GM21737 (cell line): ENCODE results near the gene TMED6.

Source experiments
- ATAC-seq: cut with Tn5 transposase; IDR thresholded peaks from one replicate; pipeline ENCODE4 v1.9.1; 2021; ENCODE audit warnings: mild to moderate bottlenecking, moderate library complexity; ENCODE audit not compliant: unreplicated experiment

Gene TMED6

GRCh38 chr16:69351309-69352027, at the start of gene TMED6:
Gene TMED6 (minus strand): TSS chr16:69351786. CDS start chr16:69351753, 33 bp downstream.
- no peak for ATAC-seq

DNA sequence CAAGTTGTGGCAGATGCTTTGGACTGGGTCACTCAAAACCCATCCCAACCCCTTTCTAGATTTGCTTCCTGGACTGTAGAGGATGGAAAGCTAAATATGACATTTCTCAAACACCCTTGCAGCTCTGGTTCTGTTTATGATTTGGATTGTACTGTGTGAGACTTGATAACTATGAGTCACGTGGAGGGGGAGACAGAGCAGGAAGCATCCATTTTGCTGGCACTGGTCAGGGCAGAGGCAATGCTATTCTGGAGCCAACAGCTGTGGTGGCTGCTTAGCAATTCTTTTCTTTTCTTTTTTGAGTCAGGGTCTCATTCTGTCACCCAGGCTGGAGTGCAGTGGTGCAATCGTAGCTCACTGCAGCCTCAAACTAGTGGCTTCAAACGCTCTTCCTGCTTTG, 47.8 kb upstream of the TMED6 start:
- ATAC-seq: no peak

GRCh38 chr16:69397821-69398521, 46.4 kb upstream of the TMED6 start:
- no peak for ATAC-seq

DNA sequence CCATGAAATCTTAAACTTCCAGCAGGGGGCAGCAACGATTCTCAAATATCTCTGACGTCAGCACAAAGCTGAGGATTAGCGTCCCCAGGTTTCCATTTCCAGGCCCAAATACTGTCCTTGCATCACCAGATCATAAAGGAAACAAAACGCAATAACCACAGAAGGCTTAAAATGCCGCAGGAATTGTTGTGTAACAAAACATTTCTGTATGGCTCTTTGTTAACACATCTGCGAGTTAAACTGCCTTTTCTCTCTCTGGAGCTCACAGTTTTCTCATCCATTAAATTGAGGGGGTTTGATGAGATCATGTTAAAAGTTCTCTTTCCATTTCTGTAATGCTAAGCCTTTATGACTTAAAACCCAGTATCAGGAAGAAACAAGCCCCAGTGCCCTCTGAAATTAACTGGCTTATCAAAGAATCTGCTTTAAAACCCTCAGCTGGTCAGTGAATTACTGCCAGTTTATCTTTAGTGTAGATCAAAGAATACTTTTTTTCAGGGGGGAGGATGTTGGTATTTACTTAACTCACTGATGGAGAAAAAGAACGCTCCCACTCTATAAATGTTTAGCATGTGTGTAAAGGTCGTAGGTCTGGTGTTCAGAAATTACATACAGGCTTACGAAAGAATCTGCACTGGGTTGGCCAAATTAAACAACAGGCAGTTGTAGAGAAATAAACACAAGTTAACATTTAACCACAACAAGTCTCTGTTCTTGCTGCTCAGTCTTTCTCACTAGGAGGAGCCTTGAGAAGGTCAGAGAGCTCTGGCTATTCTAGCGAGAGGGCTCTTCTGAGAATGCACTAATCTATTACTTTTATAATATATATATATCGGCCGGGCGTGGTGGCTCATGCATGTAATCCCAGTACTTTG, 44.8 kb upstream of the TMED6 start:
- ATAC-seq: peak; percentile 47

DNA sequence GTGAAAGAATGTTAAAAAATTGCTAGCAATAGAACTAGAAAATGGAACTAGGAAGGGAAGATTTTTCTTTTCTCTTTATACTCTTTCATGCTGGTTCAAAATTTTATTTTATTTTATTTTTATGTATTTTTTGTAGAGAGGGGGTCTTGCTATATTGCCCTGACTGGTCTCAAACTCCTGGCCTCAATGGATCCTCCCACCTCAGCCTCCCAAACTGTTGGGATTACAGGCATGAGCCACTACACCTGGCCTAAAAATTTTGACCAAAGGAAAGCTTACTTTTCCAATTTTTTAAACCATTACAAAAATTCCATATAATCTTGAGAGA, 44.2 kb upstream of the TMED6 start:
- ATAC-seq: no peak

- no peak for ATAC-seq
These were observed 42.6 kb upstream of the TMED6 start for GRCh38 chr16:69393898-69394849.

DNA sequence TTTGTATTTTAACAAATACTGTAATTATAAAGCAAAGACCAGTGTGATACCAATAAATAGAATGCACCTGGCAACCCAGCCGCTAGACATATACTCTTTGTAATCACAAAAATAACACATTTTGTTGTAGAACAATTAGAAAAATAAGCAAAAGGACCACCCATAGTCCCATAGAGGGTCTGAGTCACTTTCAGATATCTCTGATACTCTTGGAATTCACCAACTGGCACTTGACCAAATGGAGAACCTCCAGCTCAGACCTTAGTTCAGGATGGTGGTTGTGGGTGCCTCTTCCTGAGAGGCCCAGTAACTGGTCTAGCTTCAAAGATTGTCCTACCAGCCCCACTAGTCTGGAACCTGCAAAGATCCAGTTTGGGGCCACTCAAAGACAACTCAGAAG, 35.0 kb upstream of the TMED6 start:
- no peak for ATAC-seq

DNA sequence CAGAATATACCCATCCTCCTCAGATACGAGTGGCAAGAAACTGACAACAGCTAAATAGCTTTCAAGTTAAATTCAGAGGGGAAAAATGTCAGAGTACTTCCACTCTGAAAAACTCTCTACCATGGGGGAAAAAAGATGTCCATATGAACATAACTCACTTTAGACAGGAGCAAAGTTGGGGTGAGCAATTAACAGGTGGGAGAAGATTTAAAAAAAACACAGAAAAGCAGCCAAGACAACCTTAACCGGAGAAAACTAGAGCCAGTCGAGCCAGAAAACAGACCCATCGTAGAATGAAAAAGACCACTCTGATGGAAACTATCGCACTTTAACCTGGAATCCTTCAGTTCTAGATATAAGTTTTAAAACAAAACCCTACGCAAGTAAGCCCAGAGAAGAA, 33.4 kb upstream of the TMED6 start:
- no peak for ATAC-seq

DNA sequence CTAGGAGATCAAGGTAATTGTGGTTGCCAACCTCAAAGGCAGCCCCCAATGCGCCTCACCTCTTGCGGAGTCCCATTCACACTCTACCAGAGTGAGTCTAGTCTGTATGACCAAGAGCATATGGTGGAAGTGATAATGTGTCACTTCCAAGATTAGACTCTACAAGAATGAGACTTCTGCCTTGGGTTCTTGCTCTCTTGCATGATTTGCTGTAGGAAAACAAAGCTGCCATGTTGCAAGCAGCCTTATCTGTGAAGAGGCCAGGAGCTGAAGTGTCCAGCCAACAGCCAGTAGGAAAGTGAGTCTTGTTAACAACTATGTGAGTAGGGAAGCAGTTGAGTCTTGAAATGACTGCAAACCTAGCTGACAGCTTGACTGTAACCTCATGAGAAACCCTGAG, 30.8 kb upstream of the TMED6 start:
- ATAC-seq: no peak

DNA sequence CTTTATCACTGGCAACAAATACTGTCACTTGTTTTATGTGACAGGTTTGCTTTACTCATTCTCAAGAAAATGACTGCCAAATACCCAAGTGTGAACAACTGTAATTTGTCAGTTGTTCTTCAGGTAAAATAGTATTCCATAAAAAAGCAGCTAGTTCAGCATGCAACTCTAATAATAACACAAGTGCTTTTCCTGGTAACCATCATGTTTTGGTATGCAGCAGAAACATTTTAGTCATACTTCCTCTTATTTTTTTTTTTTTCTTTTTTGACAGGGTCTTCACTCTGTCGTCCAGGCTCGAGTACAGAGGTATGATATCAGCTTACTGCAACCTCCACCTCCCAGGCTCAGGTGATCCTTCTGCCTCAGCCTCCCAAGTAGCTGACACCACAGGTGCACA, 29.6 kb upstream of the TMED6 start:
- ATAC-seq: no peak

DNA sequence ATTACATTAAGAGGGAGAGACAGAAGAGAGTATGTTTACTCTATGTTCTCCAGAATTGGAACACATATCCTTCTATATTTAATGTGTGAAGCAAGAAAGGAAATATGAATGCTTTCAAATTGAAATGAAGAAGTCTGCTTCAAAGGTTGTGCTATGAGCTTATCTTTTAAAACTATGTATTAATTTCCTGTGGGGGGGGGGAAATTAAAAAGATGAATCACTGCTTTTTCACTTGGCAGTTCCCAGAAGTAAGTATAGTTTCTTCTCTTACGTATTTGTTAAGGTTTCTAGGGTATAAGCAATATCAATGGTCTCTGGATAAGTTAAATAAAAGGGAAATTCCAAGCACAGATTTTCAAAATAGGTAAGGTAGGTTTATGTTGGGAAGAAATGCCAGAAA, 27.2 kb upstream of the TMED6 start:
- ATAC-seq: no peak

DNA sequence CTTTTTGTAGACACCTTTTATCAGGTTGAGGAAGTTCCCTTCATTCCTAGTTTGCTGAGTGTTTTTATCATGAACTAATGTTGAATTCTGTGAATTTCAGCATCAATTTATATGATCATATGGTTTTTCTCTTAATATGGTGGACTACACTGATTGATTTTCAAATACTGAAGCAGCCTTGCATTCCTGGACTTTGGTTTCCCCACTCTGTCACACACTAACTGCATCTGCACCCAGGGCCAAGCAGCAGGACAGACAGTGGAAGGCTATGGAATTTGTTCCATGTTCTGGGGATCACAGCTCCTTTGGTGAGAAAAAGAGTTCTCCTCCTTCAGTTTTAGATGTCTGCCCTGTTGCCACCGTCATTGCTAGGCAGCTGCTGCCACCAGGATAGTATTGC, 26.4 kb upstream of the TMED6 start:
- no peak for ATAC-seq

DNA sequence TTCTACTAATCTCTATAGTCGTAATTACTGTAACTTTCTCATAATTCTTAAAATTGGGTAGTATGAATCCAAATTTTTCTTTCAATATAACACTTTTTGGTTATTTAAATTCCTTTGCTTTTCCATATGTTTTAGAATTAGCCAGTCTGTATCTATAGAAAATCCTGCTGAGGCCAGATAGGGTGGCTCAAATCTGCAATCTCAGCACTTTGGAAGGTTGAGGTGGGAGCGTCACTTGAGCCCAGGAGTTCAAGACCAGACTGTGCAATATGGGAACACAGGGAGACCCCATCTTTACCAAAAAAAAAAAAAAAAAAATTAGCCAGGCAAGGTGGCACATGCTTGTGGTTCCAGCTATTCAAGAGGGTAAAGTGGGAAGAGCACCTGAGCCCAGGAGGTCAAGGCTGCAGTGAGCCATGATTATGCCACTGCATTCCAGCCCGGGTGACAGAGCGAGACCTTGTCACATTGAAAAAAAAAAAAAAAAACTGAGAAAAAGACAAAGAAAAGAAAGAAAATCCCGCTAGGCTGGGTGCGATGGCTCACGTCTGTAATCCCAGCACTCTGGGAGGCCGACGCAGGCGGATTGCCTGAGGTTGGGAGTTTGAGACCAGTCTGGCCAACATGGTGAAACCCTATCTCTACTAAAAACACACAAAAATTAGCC, 24.9 kb upstream of the TMED6 start:
- no peak for ATAC-seq

GRCh38 chr16:69373019-69373418, 21.4 kb upstream of the TMED6 start:
- ATAC-seq: no peak

GRCh38 chr16:69371564-69371963, 20.0 kb upstream of the TMED6 start:
- ATAC-seq: no peak

- no peak for ATAC-seq
These were observed 17.3 kb upstream of the TMED6 start for GRCh38 chr16:69368866-69369265.

GRCh38 chr16:69367980-69368379, 16.4 kb upstream of the TMED6 start:
- ATAC-seq: no peak

DNA sequence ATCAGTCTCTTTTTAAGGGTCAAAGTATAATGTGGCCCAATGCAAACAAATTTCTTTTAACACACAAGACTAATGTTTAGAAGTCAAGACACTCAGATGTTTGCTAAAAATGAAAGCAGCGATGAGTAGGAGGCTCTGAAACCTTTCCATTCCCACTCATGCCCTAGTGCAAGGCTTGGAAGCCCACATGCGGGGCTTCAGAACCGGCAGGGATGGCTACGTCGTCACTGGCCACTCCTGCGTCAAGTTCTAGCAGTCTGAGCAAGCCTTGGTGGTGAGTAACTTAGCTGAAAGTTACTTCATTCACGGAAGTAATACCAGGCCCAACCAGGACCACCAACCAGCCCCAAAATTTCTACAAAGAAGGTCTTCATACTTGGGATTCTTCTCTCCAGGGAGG, 14.8 kb upstream of the TMED6 start:
- ATAC-seq: no peak

GRCh38 chr16:69365901-69366300, 14.3 kb upstream of the TMED6 start:
- ATAC-seq: no peak

DNA sequence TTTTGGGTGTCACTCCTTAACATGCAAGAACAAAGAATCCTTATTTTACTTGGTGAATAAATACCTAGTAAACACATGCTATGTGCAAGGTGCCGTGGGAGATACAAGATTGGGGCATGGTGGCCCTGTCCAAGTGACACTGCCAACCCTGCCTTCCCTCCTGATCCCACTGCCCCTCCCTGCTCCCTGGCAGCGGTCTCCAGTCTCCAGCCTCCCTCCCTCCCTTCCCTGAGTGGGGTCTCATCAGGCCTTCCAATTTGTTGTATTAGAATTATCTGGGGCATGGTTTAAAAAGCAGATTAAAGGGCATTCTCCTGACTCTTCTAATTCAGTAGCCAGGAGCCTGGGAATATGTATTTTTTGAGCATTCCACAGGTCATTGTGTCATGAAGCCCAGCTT, 12.5 kb upstream of the TMED6 start:
- no peak for ATAC-seq
